Mesothelial cell of epicardium (in vitro differentiated cells): Measurements from ENCODE around the gene SERPINB2. TPM values are rescaled to one million over a fixed set of nuclear protein-coding genes. Genes with fewer than 3 reads are reported as not detected.

Experiments
- DNase-seq, 2 experiments: peaks; one replicate each; pipeline ENCODE4 v3.0.0; 2021; ENCODE audit warnings: low spot score in 2 of 2; ENCODE audit not compliant: unreplicated experiment in 2 of 2
- H3K27ac Mint-ChIP-seq: 2 replicates; pipeline ENCODE4 v1.8.0; 2021; ENCODE audit warnings: mixed read lengths
- H3K27me3 Mint-ChIP-seq: 2 replicates; pipeline ENCODE4 v1.8.0; 2021; ENCODE audit warnings: low read depth, mixed read lengths
- H3K36me3 Mint-ChIP-seq: 2 replicates; pipeline ENCODE4 v1.8.0; 2021; ENCODE audit warnings: mixed read lengths
- H3K4me1 Mint-ChIP-seq: 2 replicates; pipeline ENCODE4 v1.8.0; 2021; ENCODE audit warnings: mixed read lengths
- H3K4me3 Mint-ChIP-seq: 2 replicates; pipeline ENCODE4 v1.8.0; 2021; ENCODE audit warnings: mild to moderate bottlenecking, moderate library complexity, mixed read lengths
- H3K9me3 Mint-ChIP-seq: 2 replicates; pipeline ENCODE4 v1.8.0; 2021; ENCODE audit warnings: mixed read lengths
- CTCF ChIP-seq: fragments of 200-600 bp; sonication (generic); IDR thresholded peaks from one replicate; pipeline ENCODE4 v1.5.0; 2021; ENCODE audit warnings: antibody characterized with exemption; ENCODE audit not compliant: unreplicated experiment
- total RNA-seq: library from RNA; stranded (reverse); gene quantifications from 3 replicates; pipeline ENCODE4 v1.2.1, GENCODE V29; 2021

SERPINB2 gene
- total RNA-seq, 1 donor from 2014 or later, result 1.4 TPM

- H3K4me3 Mint-ChIP-seq, result no peak overlapping the region
- peaks cover 38% of the 10 kb centered on the region for H3K9me3 Mint-ChIP-seq
- no peak overlapping the region for H3K27ac Mint-ChIP-seq
- H3K36me3 Mint-ChIP-seq, result no peaks in the 10 kb centered on the region
- H3K4me1 Mint-ChIP-seq, result no peaks in the 10 kb centered on the region
- TF ChIP-seq CTCF, result no peak
- peaks cover 2% of the 10 kb centered on the region for H3K27me3 Mint-ChIP-seq
- no peak for DNase-seq
Measured at GRCh38 chr18:63858456-63858855, 29.0 kb upstream of the SERPINB2 start.

GRCh38 chr18:63859781-63860475 is 27.6 kb upstream of the SERPINB2 start:
- H3K27ac Mint-ChIP-seq, result no peak overlapping the region
- H3K9me3 Mint-ChIP-seq, result peaks cover 30% of the 10 kb centered on the region

GRCh38 chr18:63860531-63860930 is 27.0 kb upstream of the SERPINB2 start:
- Mint-ChIP-seq H3K36me3 (no peaks in the 10 kb centered on the region), H3K4me1 (no peaks in the 10 kb centered on the region), H3K4me3 (no peak overlapping the region), H3K27ac (no peak overlapping the region), H3K9me3 (peaks cover 28% of the 10 kb centered on the region), H3K27me3 (peaks cover 2% of the 10 kb centered on the region)
- no peak for TF ChIP-seq CTCF
- DNase-seq, result no peak

More at GRCh38 chr18:63859781-63860475, 27.6 kb upstream of the SERPINB2 start:
- DNase-seq, result no peak
- no peaks in the 10 kb centered on the region for H3K4me1 Mint-ChIP-seq
- H3K4me3 Mint-ChIP-seq, result no peak overlapping the region
- peaks cover 2% of the 10 kb centered on the region for H3K27me3 Mint-ChIP-seq
- H3K36me3 Mint-ChIP-seq, result no peaks in the 10 kb centered on the region
- no peak for TF ChIP-seq CTCF

GRCh38 chr18:63867368-63868125 is 20.0 kb upstream of the SERPINB2 start:
- peak overlapping the region; percentile 91 for H3K27ac Mint-ChIP-seq
- TF ChIP-seq CTCF, result no peak
- DNase-seq, result no peak
- peaks cover 13% of the 10 kb centered on the region for H3K4me1 Mint-ChIP-seq
- H3K4me3 Mint-ChIP-seq, result no peak overlapping the region
- H3K36me3 Mint-ChIP-seq, result no peaks in the 10 kb centered on the region
- no peaks in the 10 kb centered on the region for H3K9me3 Mint-ChIP-seq
- peaks cover 8% of the 10 kb centered on the region for H3K27me3 Mint-ChIP-seq

GRCh38 chr18:63868546-63868945 is 19.0 kb upstream of the SERPINB2 start:
- Mint-ChIP-seq H3K27ac (no peak overlapping the region), H3K9me3 (no peaks in the 10 kb centered on the region), H3K27me3 (peaks cover 11% of the 10 kb centered on the region), H3K4me3 (no peak overlapping the region), H3K36me3 (no peaks in the 10 kb centered on the region), H3K4me1 (peaks cover 13% of the 10 kb centered on the region)
- DNase-seq, result no peak
- no peak for TF ChIP-seq CTCF
